CD14-positive monocyte (primary cell): ENCODE measurements around the gene GP1BA. TPM values are rescaled to one million over a fixed set of nuclear protein-coding genes. Genes with fewer than 3 reads are reported as not detected.
"Not testable (repeated sequence)": the region's sequence is repeated elsewhere in the genome, so short reads cannot be mapped to it uniquely, and the experiment has no call there.

Experiments used
- DNase-seq, 3 donors: peaks; one replicate each; pipeline ENCODE4 v3.0.0-alpha.2; 2011 to 2022
- H2AFZ ChIP-seq: 2 replicates; pipeline ENCODE4 v1.6.0; 2012; ENCODE audit warnings: mild to moderate bottlenecking, low read depth, low read length, inconsistent platforms; ENCODE audit not compliant: insufficient read depth, poor library complexity, severe bottlenecking
- H3K27ac ChIP-seq, 2 donors: 1 replicate in 1 of 2; 2 replicates in 1 of 2; pipeline ENCODE4 v1.5.1; 2012 to 2013; ENCODE audit warnings: low read length in 2 of 2, control low read depth in 1 of 2, inconsistent platforms in 1 of 2, low read depth in 1 of 2, mild to moderate bottlenecking in 1 of 2
- H3K27me3 ChIP-seq, 2 donors: one replicate each; pipeline versions ENCODE4 v1.6.0 to v1.6.1; 2011 to 2013; ENCODE audit warnings: low read length in 2 of 2; ENCODE audit not compliant: control insufficient read depth in 2 of 2, insufficient read depth in 2 of 2
- H3K36me3 ChIP-seq, 2 donors: replicated peaks in 1 of 2; 1 replicate in 1 of 2; 2 replicates in 1 of 2; pipeline versions ENCODE4 v1.5.1 to v1.6.1; 2012 to 2013; ENCODE audit warnings: low read length in 2 of 2, control low read depth in 1 of 2, inconsistent platforms in 1 of 2, mild to moderate bottlenecking in 1 of 2; ENCODE audit not compliant: insufficient read depth in 2 of 2, control insufficient read depth in 1 of 2
- H3K4me1 ChIP-seq, 2 donors: 1 replicate in 1 of 2; 2 replicates in 1 of 2; pipeline versions ENCODE4 v1.5.1 to v1.6.1; 2012 to 2013; ENCODE audit warnings: low read length in 2 of 2, control low read depth in 1 of 2, inconsistent platforms in 1 of 2, mild to moderate bottlenecking in 1 of 2, moderate library complexity in 1 of 2; ENCODE audit not compliant: insufficient read depth in 2 of 2, control insufficient read depth in 1 of 2
- H3K4me2 ChIP-seq: replicated peaks from 2 replicates; pipeline ENCODE3; 2012; ENCODE audit warnings: low read length, moderate library complexity, mild to moderate bottlenecking; ENCODE audit not compliant: poor library complexity, severe bottlenecking; ENCODE audit errors: extremely low read depth
- H3K4me3 ChIP-seq, 3 experiments: fragments of 200-600 bp in 1 of 3; sonication (generic) in 1 of 3; replicated peaks in 1 of 3; 1 replicate in 2 of 3; 2 replicates in 1 of 3; pipeline ENCODE4 v1.5.1; 2011 to 2013; ENCODE audit warnings: low read length in 3 of 3, mild to moderate bottlenecking in 3 of 3, control low read depth in 2 of 3, low read depth in 2 of 3, inconsistent platforms in 1 of 3, moderate library complexity in 1 of 3
- H3K79me2 ChIP-seq: 2 replicates; pipeline ENCODE4 v1.6.0; 2012; ENCODE audit warnings: mild to moderate bottlenecking, control low read depth, inconsistent platforms, low read length, moderate library complexity; ENCODE audit not compliant: insufficient read depth
- H3K9ac ChIP-seq: 2 replicates; pipeline ENCODE4 v1.6.0; 2017; ENCODE audit warnings: low read length, mild to moderate bottlenecking; ENCODE audit not compliant: insufficient read depth, poor library complexity, severe bottlenecking
- H3K9me3 ChIP-seq, 2 donors: replicated peaks in 1 of 2; 1 replicate in 1 of 2; 2 replicates in 1 of 2; pipeline versions ENCODE4 v1.5.1 to v1.6.1; 2012 to 2013; ENCODE audit warnings: low read length in 2 of 2, control low read depth in 1 of 2; ENCODE audit not compliant: control insufficient read depth in 1 of 2, insufficient read depth in 1 of 2
- H4K20me1 ChIP-seq: 2 replicates; pipeline ENCODE4 v1.6.0; 2012; ENCODE audit warnings: mild to moderate bottlenecking, low read length, control low read depth, moderate library complexity; ENCODE audit not compliant: insufficient read depth
- H3K27ac Mint-ChIP-seq, 7 donors: one replicate each; pipeline ENCODE4 v1.8.0; 2020; ENCODE audit warnings: mild to moderate bottlenecking in 7 of 7, mixed read lengths in 7 of 7, moderate library complexity in 6 of 7, inconsistent platforms in 2 of 7
- H3K27me3 Mint-ChIP-seq, 3 donors: one replicate each; pipeline ENCODE4 v1.8.0; 2021 to 2022; ENCODE audit warnings: low read depth in 3 of 3, mild to moderate bottlenecking in 3 of 3, mixed read lengths in 3 of 3, moderate library complexity in 3 of 3, inconsistent platforms in 1 of 3
- H3K36me3 Mint-ChIP-seq, 2 donors: one replicate each; pipeline ENCODE4 v1.8.0; 2020; ENCODE audit warnings: mixed read lengths in 2 of 2, inconsistent platforms in 1 of 2, mild to moderate bottlenecking in 1 of 2
- H3K4me1 Mint-ChIP-seq: one replicate; pipeline ENCODE4 v1.8.0; 2020; ENCODE audit warnings: mild to moderate bottlenecking, mixed read lengths
- H3K4me3 Mint-ChIP-seq, 2 donors: one replicate each; pipeline ENCODE4 v1.8.0; 2020; ENCODE audit warnings: mild to moderate bottlenecking in 2 of 2, mixed read lengths in 2 of 2, moderate library complexity in 1 of 2
- H3K9me3 Mint-ChIP-seq, 7 donors: one replicate each; pipeline ENCODE4 v1.8.0; 2020 to 2022; ENCODE audit warnings: mixed read lengths in 7 of 7, mild to moderate bottlenecking in 6 of 7, moderate library complexity in 6 of 7, inconsistent platforms in 2 of 7
- CTCF ChIP-seq: fragments of 200-600 bp; IDR thresholded peaks from one replicate; pipeline ENCODE4 v1.8.0; 2022; ENCODE audit warnings: antibody characterized with exemption, mild to moderate bottlenecking
- WGBS: methylation state at CpG from one replicate; pipeline ENCODE4 v1.1.5; 2013; ENCODE audit warnings: missing lambda C conversion rate; ENCODE audit not compliant: insufficient coverage; 5-methylcytosine and 5-hydroxymethylcytosine counted together
- intact Hi-C, 2 donors: fragments of 100-400 bp; cut with micrococcal nuclease; formaldehyde crosslinking; loops; one replicate each; pipeline versions ENCODE4 v1.15.0 to v1.15.1; 2023
- polyA plus RNA-seq, 3 donors: library from polyadenylated mRNA; depleted of rRNA in 1 of 3; unstranded in 2 of 3; stranded (reverse) in 1 of 3; fragments of 300-500 nt in 2 of 3; fragments of >200 nt in 1 of 3; fragmentation: Illumina TruSeq in 2 of 3; gene quantifications; 1 replicate in 2 of 3; 2 replicates in 1 of 3; pipeline ENCODE4 v1.2.3, GENCODE V29; 2012 to 2021

The GP1BA gene
- polyA plus RNA-seq, 3 donors, result 0.24 to 0.29 TPM; not detected in 1

- Histone ChIP-seq H3K4me2 (no peak overlapping the region), H3K4me1 (peaks cover 4 to 7% of the 10 kb centered on the region in 2 donors), H3K27me3 (no peaks in the 10 kb centered on the region), H3K27ac (no peak overlapping the region), H4K20me1 (no peaks in the 10 kb centered on the region), H2AFZ (no peak overlapping the region), H3K9ac (no peak overlapping the region), H3K4me3 (no peak overlapping the region), H3K36me3 (no peaks in the 10 kb centered on the region), H3K9me3 (no peaks in the 10 kb centered on the region), H3K79me2 (no peaks in the 10 kb centered on the region)
- peaks cover 0 to 8% (median 8%) of the 10 kb centered on the region in 3 donors for H3K27me3 Mint-ChIP-seq
- no CpG with 5 or more reads among the region's 1 CpG for WGBS
- no peak overlapping the region for H3K27ac Mint-ChIP-seq
- no peak for DNase-seq
- no peaks in the 10 kb centered on the region for H3K9me3 Mint-ChIP-seq
- no peak for TF ChIP-seq CTCF
- no peaks in the 10 kb centered on the region for H3K36me3 Mint-ChIP-seq
- no peaks in the 10 kb centered on the region for H3K4me1 Mint-ChIP-seq
- H3K4me3 Mint-ChIP-seq, result no peak overlapping the region
- intact Hi-C loops, result loop anchor here in 1 of 2 donors (5.0 kb wide), 1 partner anchor 63 kb away; no protein-coding TSS in a partner anchor
Observed at GRCh38 chr17:4913994-4914393, 18.1 kb upstream of the GP1BA start.

- not testable (repeated sequence) for H2AFZ ChIP-seq, H3K27ac Mint-ChIP-seq, H3K9me3 Mint-ChIP-seq, H3K4me3 Mint-ChIP-seq, H3K4me1 ChIP-seq, H3K36me3 Mint-ChIP-seq, H3K36me3 ChIP-seq, H3K79me2 ChIP-seq, H3K9me3 ChIP-seq, H3K4me1 Mint-ChIP-seq, H3K4me3 ChIP-seq, H3K27ac ChIP-seq, H3K27me3 Mint-ChIP-seq, H3K4me2 ChIP-seq, H4K20me1 ChIP-seq, H3K27me3 ChIP-seq, DNase-seq, H3K9ac ChIP-seq
- intact Hi-C loops, result loop anchor here in 1 of 2 donors (5.0 kb wide), 1 partner anchor 63 kb away; no protein-coding TSS in a partner anchor
- WGBS, result 95% methylated on average over 3 of the region's 4 CpGs
Observed at GRCh38 chr17:4914551-4914950, 17.5 kb upstream of the GP1BA start.
